Head of caudate nucleus (tissue), 42 donors: ENCODE results near the gene LRCH2.
"Not testable (repeated sequence)": the region's sequence is repeated elsewhere in the genome, so short reads cannot be mapped to it uniquely, and the experiment has no call there.

ENCODE experiments used
- DNase-seq, 42 donors: peaks; one replicate each; pipeline versions ENCODE4 v3.0.0 to v3.0.0-alpha.2; 2020 to 2021; ENCODE audit warnings: mixed read lengths in 7 of 42
- intact Hi-C: fragments of 100-400 bp; cut with DNase I; formaldehyde crosslinking; loops from one replicate; pipeline ENCODE4 v1.15.0; 2022

LRCH2 gene

GRCh38 chrX:115217346-115217745 is 16.6 kb downstream of the LRCH2 start:
- intact Hi-C loops, DNase-seq: not testable (repeated sequence)

GRCh38 chrX:115214605-115215004 is 19.3 kb downstream of the LRCH2 start:
- no peak for DNase-seq
- intact Hi-C loops, result no loop called here

GRCh38 chrX:115214151-115214550 is 19.7 kb downstream of the LRCH2 start:
- DNase-seq, result no peak
- intact Hi-C loops, result no loop called here

GRCh38 chrX:115209547-115209946 is 24.3 kb downstream of the LRCH2 start:
- intact Hi-C loops, DNase-seq: not testable (repeated sequence)

GRCh38 chrX:115204040-115204439 is 29.9 kb downstream of the LRCH2 start:
- DNase-seq, result no peak
- intact Hi-C loops, result no loop called here

GRCh38 chrX:115192244-115192700 is 41.6 kb downstream of the LRCH2 start:
- intact Hi-C loops, result no loop called here
- DNase-seq, result no peak

- no peak for DNase-seq
- intact Hi-C loops, result no loop called here
Measured at GRCh38 chrX:115191490-115192243, 42.2 kb downstream of the LRCH2 start.

GRCh38 chrX:115190636-115191489 is 43.0 kb downstream of the LRCH2 start:
- no peak for DNase-seq
- intact Hi-C loops, result no loop called here

GRCh38 chrX:115189646-115190635 is 44.0 kb downstream of the LRCH2 start:
- DNase-seq, result no peak
- intact Hi-C loops, result no loop called here

GRCh38 chrX:115189110-115189509 is 44.8 kb downstream of the LRCH2 start, which contains the start of gene RBMXL3:
Gene RBMXL3, plus strand, starts transcription at chrX:115189410. Its CDS starts 32 bp downstream, at chrX:115189442.
- DNase-seq, result no peak
- intact Hi-C loops, result no loop called here

- DNase-seq, result no peak
- intact Hi-C loops, result no loop called here
Measured at GRCh38 chrX:115183980-115184379, 49.9 kb downstream of the LRCH2 start.

- intact Hi-C loops, result no loop called here
- no peak for DNase-seq
Measured at GRCh38 chrX:115178473-115178872, 55.4 kb downstream of the LRCH2 start.

GRCh38 chrX:115177932-115178331 is 56.0 kb downstream of the LRCH2 start:
- DNase-seq, result no peak
- intact Hi-C loops, result no loop called here

- DNase-seq, result no peak
- intact Hi-C loops, result no loop called here
Measured at GRCh38 chrX:115174548-115174947, 59.3 kb downstream of the LRCH2 start.

GRCh38 chrX:115173181-115173580 is 60.7 kb downstream of the LRCH2 start:
- intact Hi-C loops, result no loop called here
- no peak for DNase-seq

- no peak for DNase-seq
- intact Hi-C loops, result no loop called here
Measured at GRCh38 chrX:115147220-115147619, 86.7 kb downstream of the LRCH2 start.

- intact Hi-C loops, result no loop called here
- no peak for DNase-seq
Measured at GRCh38 chrX:115142057-115142456, 91.8 kb downstream of the LRCH2 start.

GRCh38 chrX:115138040-115138439 is 95.9 kb downstream of the LRCH2 start:
- intact Hi-C loops, result no loop called here
- DNase-seq, result no peak

GRCh38 chrX:115134382-115134781 is 99.5 kb downstream of the LRCH2 start:
- DNase-seq, result peak in 1 of 42 donors; percentile 1
- intact Hi-C loops, result no loop called here
